T-helper 1 cell treated with Interleukin-12 subunit alpha and Interleukin-12 subunit beta and Interleukin-4 antibody, amounts not matched to agents 30 μg/mL and 1 μg/mL, for 36 hours (primary cell): ENCODE results near the gene HBE1.

Experiments used
- H3K27ac Mint-ChIP-seq: one replicate; pipeline ENCODE4 v1.8.0; 2021; ENCODE audit warnings: mild to moderate bottlenecking, mixed read lengths
- H3K27me3 Mint-ChIP-seq: one replicate; pipeline ENCODE4 v1.8.0; 2021; ENCODE audit warnings: low read depth, mixed read lengths
- H3K36me3 Mint-ChIP-seq: one replicate; pipeline ENCODE4 v1.8.0; 2021; ENCODE audit warnings: low read depth, mixed read lengths
- H3K4me1 Mint-ChIP-seq: one replicate; pipeline ENCODE4 v1.8.0; 2021; ENCODE audit warnings: low read depth, mixed read lengths
- H3K4me3 Mint-ChIP-seq: one replicate; pipeline ENCODE4 v1.8.0; 2021; ENCODE audit warnings: mild to moderate bottlenecking, moderate library complexity, mixed read lengths
- H3K9me3 Mint-ChIP-seq: one replicate; pipeline ENCODE4 v1.8.0; 2021; ENCODE audit warnings: mixed read lengths

The HBE1 gene

DNA sequence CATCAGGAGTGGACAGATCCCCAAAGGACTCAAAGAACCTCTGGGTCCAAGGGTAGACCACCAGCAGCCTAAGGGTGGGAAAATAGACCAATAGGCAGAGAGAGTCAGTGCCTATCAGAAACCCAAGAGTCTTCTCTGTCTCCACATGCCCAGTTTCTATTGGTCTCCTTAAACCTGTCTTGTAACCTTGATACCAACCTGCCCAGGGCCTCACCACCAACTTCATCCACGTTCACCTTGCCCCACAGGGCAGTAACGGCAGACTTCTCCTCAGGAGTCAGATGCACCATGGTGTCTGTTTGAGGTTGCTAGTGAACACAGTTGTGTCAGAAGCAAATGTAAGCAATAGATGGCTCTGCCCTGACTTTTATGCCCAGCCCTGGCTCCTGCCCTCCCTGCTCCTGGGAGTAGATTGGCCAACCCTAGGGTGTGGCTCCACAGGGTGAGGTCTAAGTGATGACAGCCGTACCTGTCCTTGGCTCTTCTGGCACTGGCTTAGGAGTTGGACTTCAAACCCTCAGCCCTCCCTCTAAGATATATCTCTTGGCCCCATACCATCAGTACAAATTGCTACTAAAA is 42.9 kb downstream of the HBE1 start, which contains the start of gene HBB:
Gene HBB, minus strand, starts transcription at position 340 of the 579 bp plus-strand sequence. Its CDS starts 50 bp downstream, at position 290.
- Mint-ChIP-seq H3K4me1 (no peaks in the 10 kb centered on the region), H3K36me3 (no peaks in the 10 kb centered on the region), H3K9me3 (no peaks in the 10 kb centered on the region), H3K4me3 (no peak within 1 kb of the TSS), H3K27me3 (no peaks in the 10 kb centered on the region), H3K27ac (no peak within 1 kb of the TSS)

DNA sequence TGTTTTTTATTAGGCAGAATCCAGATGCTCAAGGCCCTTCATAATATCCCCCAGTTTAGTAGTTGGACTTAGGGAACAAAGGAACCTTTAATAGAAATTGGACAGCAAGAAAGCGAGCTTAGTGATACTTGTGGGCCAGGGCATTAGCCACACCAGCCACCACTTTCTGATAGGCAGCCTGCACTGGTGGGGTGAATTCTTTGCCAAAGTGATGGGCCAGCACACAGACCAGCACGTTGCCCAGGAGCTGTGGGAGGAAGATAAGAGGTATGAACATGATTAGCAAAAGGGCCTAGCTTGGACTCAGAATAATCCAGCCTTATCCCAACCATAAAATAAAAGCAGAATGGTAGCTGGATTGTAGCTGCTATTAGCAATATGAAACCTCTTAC is 44.3 kb downstream of the HBE1 start:
- Mint-ChIP-seq H3K36me3 (no peaks in the 10 kb centered on the region), H3K4me3 (no peak overlapping the region), H3K9me3 (no peaks in the 10 kb centered on the region), H3K4me1 (no peaks in the 10 kb centered on the region), H3K27ac (no peak overlapping the region), H3K27me3 (no peaks in the 10 kb centered on the region)

DNA sequence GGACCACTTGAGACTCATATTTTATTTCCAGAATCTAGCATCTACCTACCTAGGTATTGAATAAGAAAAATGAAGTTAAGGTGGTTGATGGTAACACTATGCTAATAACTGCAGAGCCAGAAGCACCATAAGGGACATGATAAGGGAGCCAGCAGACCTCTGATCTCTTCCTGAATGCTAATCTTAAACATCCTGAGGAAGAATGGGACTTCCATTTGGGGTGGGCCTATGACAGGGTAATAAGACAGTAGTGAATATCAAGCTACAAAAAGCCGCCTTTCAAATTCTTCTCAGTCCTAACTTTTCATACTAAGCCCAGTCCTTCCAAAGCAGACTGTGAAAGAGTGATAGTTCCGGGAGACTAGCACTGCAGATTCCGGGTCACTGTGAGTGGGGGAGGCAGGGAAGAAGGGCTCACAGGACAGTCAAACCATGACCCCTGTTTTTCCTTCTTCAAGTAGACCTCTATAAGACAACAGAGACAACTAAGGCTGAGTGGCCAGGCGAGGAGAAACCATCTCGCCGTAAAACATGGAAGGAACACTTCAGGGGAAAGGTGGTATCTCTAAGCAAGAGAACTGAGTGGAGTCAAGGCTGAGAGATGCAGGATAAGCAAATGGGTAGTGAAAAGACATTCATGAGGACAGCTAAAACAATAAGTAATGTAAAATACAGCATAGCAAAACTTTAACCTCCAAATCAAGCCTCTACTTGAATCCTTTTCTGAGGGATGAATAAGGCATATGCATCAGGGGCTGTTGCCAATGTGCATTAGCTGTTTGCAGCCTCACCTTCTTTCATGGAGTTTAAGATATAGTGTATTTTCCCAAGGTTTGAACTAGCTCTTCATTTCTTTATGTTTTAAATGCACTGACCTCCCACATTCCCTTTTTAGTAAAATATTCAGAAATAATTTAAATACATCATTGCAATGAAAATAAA is 44.9 kb downstream of the HBE1 start:
- Mint-ChIP-seq H3K36me3 (no peaks in the 10 kb centered on the region), H3K4me1 (no peaks in the 10 kb centered on the region), H3K9me3 (no peaks in the 10 kb centered on the region), H3K27me3 (no peaks in the 10 kb centered on the region), H3K4me3 (no peak overlapping the region), H3K27ac (no peak overlapping the region)

DNA sequence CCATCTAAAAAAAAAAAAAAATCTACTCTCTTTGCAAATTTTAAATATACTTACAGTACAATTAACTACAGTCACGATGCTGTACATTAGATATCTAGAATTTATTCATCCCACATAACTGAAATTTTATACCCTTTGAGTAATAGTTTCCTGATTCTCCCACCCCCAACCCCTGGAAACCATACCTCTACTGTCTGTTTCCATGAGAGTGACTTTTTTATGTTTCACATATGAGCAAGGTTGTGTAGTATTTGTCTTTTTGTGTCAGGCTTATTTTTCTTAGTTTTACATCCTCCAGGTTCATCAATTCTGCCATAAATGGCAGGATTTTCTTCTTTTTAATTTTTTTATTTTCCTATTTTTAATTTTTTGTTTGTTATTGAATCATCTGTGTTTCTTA is 46.1 kb downstream of the HBE1 start:
- Mint-ChIP-seq H3K27ac (no peak overlapping the region), H3K27me3 (no peaks in the 10 kb centered on the region), H3K9me3 (peaks cover 5% of the 10 kb centered on the region), H3K4me3 (no peak overlapping the region), H3K36me3 (no peaks in the 10 kb centered on the region), H3K4me1 (no peaks in the 10 kb centered on the region)

DNA sequence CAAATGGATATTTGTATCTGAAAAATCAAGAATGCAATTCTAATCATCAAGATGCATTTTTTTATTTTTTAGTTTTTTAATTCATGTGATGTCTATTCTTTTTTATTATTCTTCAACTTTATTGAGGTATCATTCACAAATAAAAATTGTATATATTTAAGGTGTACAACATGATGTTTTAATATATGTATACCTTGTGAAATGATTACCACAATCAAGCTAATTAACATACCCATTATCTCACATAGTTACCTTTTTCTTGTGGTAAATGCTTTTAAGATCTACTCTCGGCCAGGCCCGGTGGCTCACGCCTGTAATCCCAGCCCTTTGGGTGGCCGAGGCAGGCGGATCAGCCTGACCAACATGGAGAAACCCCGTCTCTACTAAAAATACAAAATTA is 46.6 kb downstream of the HBE1 start:
- no peak overlapping the region for H3K4me3 Mint-ChIP-seq
- H3K27me3 Mint-ChIP-seq, result no peaks in the 10 kb centered on the region
- no peaks in the 10 kb centered on the region for H3K4me1 Mint-ChIP-seq
- H3K27ac Mint-ChIP-seq, result no peak overlapping the region
- no peaks in the 10 kb centered on the region for H3K36me3 Mint-ChIP-seq
- peaks cover 5% of the 10 kb centered on the region for H3K9me3 Mint-ChIP-seq
